Fibroblast of villous mesenchyme (primary cell): ENCODE data around the gene MGME1. TPM values are rescaled to one million over a fixed set of nuclear protein-coding genes. Genes with fewer than 3 reads are reported as not detected.

Experiments
- DNase-seq: peaks from one replicate; pipeline ENCODE4 v3.0.0-alpha.2; 2010; ENCODE audit warnings: low read depth
- H3K4me3 ChIP-seq: 2 replicates; pipeline ENCODE4 v1.5.1; 2011; ENCODE audit warnings: low read depth, mild to moderate bottlenecking, low read length
- CTCF ChIP-seq: IDR thresholded peaks from 2 replicates; pipeline ENCODE4 v1.5.1; 2012; ENCODE audit warnings: low read depth, mild to moderate bottlenecking, low read length; ENCODE audit not compliant: insufficient read depth
- total RNA-seq: library from RNA; depleted of rRNA; stranded (reverse); fragments of >200 nt; gene quantifications from 2 replicates; pipeline ENCODE4 v1.2.3, GENCODE V29; 2012

The MGME1 gene
- total RNA-seq, 1 donor, result 9.5 TPM

GRCh38 chr20:17928633-17929311, 40.0 kb upstream of the MGME1 start:
- H3K4me3 ChIP-seq, result no peak overlapping the region
- no peak for TF ChIP-seq CTCF
- no peak for DNase-seq

- TF ChIP-seq CTCF, result no peak
- DNase-seq, result no peak
- no peak overlapping the region for H3K4me3 ChIP-seq
These were observed 37.3 kb upstream of the MGME1 start for GRCh38 chr20:17931513-17931912.

- DNase-seq, result no peak
- no peak overlapping the region for H3K4me3 ChIP-seq
- TF ChIP-seq CTCF, result no peak
These were observed 36.4 kb upstream of the MGME1 start for GRCh38 chr20:17932396-17932795.

- DNase-seq, result no peak
- H3K4me3 ChIP-seq, result no peak overlapping the region
- no peak for TF ChIP-seq CTCF
These were observed 35.7 kb upstream of the MGME1 start for GRCh38 chr20:17933121-17933520.

GRCh38 chr20:17933711-17934110, 35.1 kb upstream of the MGME1 start:
- no peak for TF ChIP-seq CTCF
- DNase-seq, result no peak
- H3K4me3 ChIP-seq, result no peak overlapping the region

GRCh38 chr20:17934141-17934862, 34.5 kb upstream of the MGME1 start:
- no peak overlapping the region for H3K4me3 ChIP-seq
- no peak for DNase-seq
- no peak for TF ChIP-seq CTCF
